SH-SY5Y (cell line): ENCODE measurements around the gene RPS21.

ENCODE experiments used
- GATA2 ChIP-seq: IDR thresholded peaks from 2 replicates; pipeline ENCODE4 v1.6.1; 2011; ENCODE audit warnings: mild to moderate bottlenecking, low read depth, low read length
- GATA3 ChIP-seq: IDR thresholded peaks from 2 replicates; pipeline ENCODE4 v1.6.1; 2011; ENCODE audit warnings: low read depth, mild to moderate bottlenecking, low read length, moderate library complexity

The RPS21 gene

GRCh38 chr20:62376112-62377063 is 10.5 kb upstream of the RPS21 start:
- TF ChIP-seq GATA2, result no peak
- no peak for TF ChIP-seq GATA3

- no peak for TF ChIP-seq GATA2
- no peak for TF ChIP-seq GATA3
Observed at GRCh38 chr20:62377064-62377461, 9.8 kb upstream of the RPS21 start.

GRCh38 chr20:62377615-62378178 is 9.2 kb upstream of the RPS21 start:
- no peak for TF ChIP-seq GATA3
- no peak for TF ChIP-seq GATA2

- TF ChIP-seq GATA3 (no peak), GATA2 (no peak)
Observed at GRCh38 chr20:62378215-62378614, 8.7 kb upstream of the RPS21 start.

GRCh38 chr20:62381202-62381797 is 5.6 kb upstream of the RPS21 start:
- TF ChIP-seq GATA3 (no peak), GATA2 (no peak)

GRCh38 chr20:62381842-62382241 is 5.1 kb upstream of the RPS21 start:
- TF ChIP-seq GATA3 (no peak), GATA2 (no peak)

GRCh38 chr20:62382306-62383198 is 4.4 kb upstream of the RPS21 start:
- TF ChIP-seq GATA2 (no peak), GATA3 (no peak)

- no peak for TF ChIP-seq GATA2
Observed at GRCh38 chr20:62387219-62387913, 463 bp downstream of the RPS21 start.

GRCh38 chr20:62387933-62388635 is 1.2 kb downstream of the RPS21 start:
- TF ChIP-seq GATA3, result no peak
- TF ChIP-seq GATA2, result no peak

- no peak for TF ChIP-seq GATA2
- no peak for TF ChIP-seq GATA3
Observed at GRCh38 chr20:62388839-62389600, 2.1 kb downstream of the RPS21 start.

- TF ChIP-seq GATA2 (no peak), GATA3 (no peak)
Observed at GRCh38 chr20:62389601-62390087, 2.7 kb downstream of the RPS21 start.
